GM12878 (cell line): ENCODE data around the gene SYNGR4. TPM values are rescaled to one million over a fixed set of nuclear protein-coding genes. Genes with fewer than 3 reads are reported as not detected.
A peak's percentile ranks its signal among the peaks of the same experiment; 100 is the strongest.

Experiments
- ASH2L ChIP-seq: fragments of 300-600, 200-600 bp; sonication (generic); IDR thresholded peaks from 2 replicates; pipeline ENCODE4 v1.6.1; 2017; ENCODE audit warnings: low read depth, mild to moderate bottlenecking, borderline replicate concordance
- ATF7 ChIP-seq: fragments of 450-650 bp; IDR thresholded peaks from 2 replicates; pipeline ENCODE4 v1.6.1; 2016; ENCODE audit warnings: low read depth, mild to moderate bottlenecking
- BHLHE40 ChIP-seq, 2 experiments: fragments of 450-650 bp in 1 of 2; IDR thresholded peaks; 2 replicates each; pipeline ENCODE4 v1.6.1; 2011 to 2017; ENCODE audit warnings: low read depth in 2 of 2, borderline replicate concordance in 1 of 2, improper control_type of control experiment in 1 of 2, low read length in 1 of 2, mild to moderate bottlenecking in 1 of 2
- BMI1 ChIP-seq: fragments of 450-650 bp; IDR thresholded peaks from 2 replicates; pipeline ENCODE4 v1.6.1; 2016; ENCODE audit warnings: mild to moderate bottlenecking, moderate library complexity, borderline replicate concordance
- BRCA1 ChIP-seq: IDR thresholded peaks from 2 replicates; pipeline ENCODE4 v1.6.1; 2011; ENCODE audit warnings: low read depth, low read length, improper control_type of control experiment
- ETV6 ChIP-seq, 2 experiments: fragments of 450-650 bp in 1 of 2; IDR thresholded peaks in 1 of 2; conservative IDR thresholded peaks in 1 of 2; 2 replicates each; pipeline ENCODE4 v1.6.1; 2014; ENCODE audit warnings: antibody characterized with exemption in 1 of 2, borderline replicate concordance in 1 of 2, low read depth in 1 of 2, mild to moderate bottlenecking in 1 of 2, moderate library complexity in 1 of 2
- EZH2 ChIP-seq: IDR thresholded peaks from 2 replicates; pipeline ENCODE4 v1.6.1; 2012; ENCODE audit warnings: low read depth, mild to moderate bottlenecking, control low read depth, inconsistent platforms, low read length, borderline replicate concordance; ENCODE audit not compliant: control insufficient read depth
- FOS ChIP-seq: IDR thresholded peaks from 3 replicates; pipeline ENCODE4 v1.6.1; 2011; ENCODE audit warnings: borderline replicate concordance; ENCODE audit not compliant: insufficient read length; ENCODE audit errors: extremely low read depth
- GATAD2B ChIP-seq: fragments of 450-650 bp; conservative IDR thresholded peaks from 2 replicates; pipeline ENCODE4 v1.6.1; 2017; ENCODE audit warnings: low read depth, mild to moderate bottlenecking, moderate library complexity
- MXI1 ChIP-seq: fragments of 150-350 bp; IDR thresholded peaks from 2 replicates; pipeline ENCODE4 v1.6.1; 2011; ENCODE audit warnings: low read depth, mild to moderate bottlenecking, inconsistent platforms, low read length, improper control_type of control experiment
- MYC ChIP-seq: IDR thresholded peaks from 2 replicates; pipeline ENCODE4 v1.6.1; 2011; ENCODE audit warnings: mild to moderate bottlenecking, low read length, moderate library complexity, inconsistent platforms; ENCODE audit not compliant: insufficient read depth, insufficient replicate concordance, insufficient read length, severe bottlenecking
- NFIC ChIP-seq: IDR thresholded peaks from 2 replicates; pipeline ENCODE4 v1.6.1; 2012; ENCODE audit warnings: low read depth, mild to moderate bottlenecking, inconsistent platforms, low read length, moderate library complexity
- NFYA ChIP-seq: IDR thresholded peaks from 2 replicates; pipeline ENCODE4 v1.6.1; 2011; ENCODE audit warnings: low read depth, mild to moderate bottlenecking, low read length, improper control_type of control experiment, borderline replicate concordance
- NR2C2 ChIP-seq: IDR thresholded peaks from 2 replicates; pipeline ENCODE4 v1.6.1; 2011; ENCODE audit warnings: borderline replicate concordance, low read depth; ENCODE audit not compliant: control insufficient read depth, insufficient read length
- NR2F1 ChIP-seq: fragments of 450-650 bp; conservative IDR thresholded peaks from 2 replicates; pipeline ENCODE4 v1.6.1; 2017; ENCODE audit warnings: mild to moderate bottlenecking
- PAX5 ChIP-seq: IDR thresholded peaks from 2 replicates; pipeline ENCODE4 v1.6.1; 2011; ENCODE audit warnings: low read depth, low read length, borderline replicate concordance
- RUNX3 ChIP-seq: IDR thresholded peaks from 2 replicates; pipeline ENCODE4 v1.6.1; 2012; ENCODE audit warnings: low read length, inconsistent platforms
- SMARCA5 ChIP-seq: fragments of 450-650 bp; IDR thresholded peaks from 2 replicates; pipeline ENCODE4 v1.6.1; 2017; ENCODE audit warnings: mild to moderate bottlenecking
- SPI1 ChIP-seq: IDR thresholded peaks from 2 replicates; pipeline ENCODE4 v1.6.1; 2011; ENCODE audit warnings: low read depth, mild to moderate bottlenecking, low read length, moderate library complexity, borderline replicate concordance; ENCODE audit not compliant: insufficient read depth
- SREBF1 ChIP-seq: IDR thresholded peaks from 2 replicates; pipeline ENCODE4 v1.6.1; 2012; ENCODE audit warnings: mild to moderate bottlenecking, low read length
- YBX1 ChIP-seq: fragments of 450-650 bp; IDR thresholded peaks from 2 replicates; pipeline ENCODE4 v1.6.1; 2016; ENCODE audit warnings: antibody characterized with exemption
- ZNF217 ChIP-seq: fragments of 450-650 bp; IDR thresholded peaks from 2 replicates; pipeline ENCODE4 v1.6.1; 2017; ENCODE audit warnings: antibody characterized with exemption, mild to moderate bottlenecking
- polyA plus RNA-seq, 11 experiments: library from polyadenylated mRNA; depleted of rRNA in 4 of 11; unstranded in 6 of 11; stranded (reverse) in 5 of 11; fragments of >200 nt; fragmentation: Nextera tagmentation in 4 of 11; fragmentation: Illumina TruSeq in 1 of 11; extraction: Ambion mirVana in 4 of 11; extraction: Trizol in 1 of 11; gene quantifications; 1 replicate in 1 of 11; 2 replicates in 10 of 11; pipeline versions ENCODE4 v1.2.1 to v1.2.3, GENCODE V29; 2011 to 2016; ENCODE audit warnings: inconsistent platforms in 2 of 11, missing spikeins in 2 of 11, low read depth in 1 of 11
- total RNA-seq, 4 experiments: library from RNA; depleted of rRNA in 3 of 4; stranded (reverse); fragments of >200 nt in 3 of 4; fragmentation: Illumina TruSeq in 1 of 4; extraction: Trizol in 1 of 4; gene quantifications; 2 replicates each; pipeline versions ENCODE4 v1.2.1 to v1.2.3, GENCODE V29; 2013 to 2021
- TF ChIP-seq, protein P1 (sequence below): fragments of 450-650 bp; formaldehyde crosslinking; IDR thresholded peaks from 2 replicates; pipeline ENCODE4 v1.4.0; 2022; ENCODE audit warnings: mild to moderate bottlenecking, moderate library complexity
- TF ChIP-seq, protein P2 (sequence below): fragments of 450-650 bp; IDR thresholded peaks from 2 replicates; pipeline ENCODE4 v1.6.1; 2017; ENCODE audit warnings: low read depth, mild to moderate bottlenecking, moderate library complexity
- TF ChIP-seq, protein P3 (sequence below): IDR thresholded peaks from 2 replicates; pipeline ENCODE4 v1.6.1; 2012; ENCODE audit warnings: low read depth, low read length, improper control_type of control experiment

SYNGR4 gene
- total and polyA plus RNA-seq, 10 of the 15 experiments (the other 5 are each of a cell fraction or from before 2014, with no cell fraction given), result 0.08 to 0.72 (median 0.17) TPM; not detected in 6

DNA sequence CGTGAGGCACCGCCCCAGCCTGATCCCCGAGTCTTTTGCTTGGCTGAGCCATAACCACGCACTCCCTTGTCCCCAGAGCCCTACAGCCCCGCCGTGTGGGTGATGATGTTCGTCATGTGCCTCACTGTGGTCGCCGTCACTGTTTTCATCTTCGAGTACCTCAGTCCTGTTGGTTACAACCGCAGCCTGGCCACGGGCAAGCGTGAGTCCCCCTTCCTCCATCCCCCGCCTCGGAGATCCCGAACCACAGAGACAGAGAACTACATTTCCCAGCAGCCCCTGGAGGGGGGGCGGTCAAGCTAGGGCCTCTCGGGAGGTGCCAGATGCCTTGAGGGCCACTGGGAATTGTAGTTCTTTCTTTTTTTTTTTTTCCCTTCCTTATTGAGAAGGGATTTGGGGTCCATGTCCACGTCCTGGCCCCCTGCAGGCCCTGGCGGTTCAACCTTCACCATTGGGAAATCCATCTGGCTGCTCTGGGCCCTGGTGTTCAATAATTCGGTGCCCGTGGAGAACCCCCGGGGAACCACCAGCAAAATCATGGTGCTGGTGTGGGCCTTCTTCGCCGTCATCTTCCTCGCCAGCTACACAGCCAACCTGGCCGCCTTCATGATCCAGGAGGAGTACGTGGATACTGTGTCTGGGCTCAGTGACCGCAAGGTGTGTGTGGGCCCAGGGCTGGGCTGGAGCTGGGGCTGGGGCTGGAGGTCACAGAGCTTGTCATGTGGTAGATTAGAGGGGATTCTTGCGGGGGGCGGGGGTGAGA lies 55.2 kb downstream of the SYNGR4 start (continued):
- TF ChIP-seq, protein P1, sequence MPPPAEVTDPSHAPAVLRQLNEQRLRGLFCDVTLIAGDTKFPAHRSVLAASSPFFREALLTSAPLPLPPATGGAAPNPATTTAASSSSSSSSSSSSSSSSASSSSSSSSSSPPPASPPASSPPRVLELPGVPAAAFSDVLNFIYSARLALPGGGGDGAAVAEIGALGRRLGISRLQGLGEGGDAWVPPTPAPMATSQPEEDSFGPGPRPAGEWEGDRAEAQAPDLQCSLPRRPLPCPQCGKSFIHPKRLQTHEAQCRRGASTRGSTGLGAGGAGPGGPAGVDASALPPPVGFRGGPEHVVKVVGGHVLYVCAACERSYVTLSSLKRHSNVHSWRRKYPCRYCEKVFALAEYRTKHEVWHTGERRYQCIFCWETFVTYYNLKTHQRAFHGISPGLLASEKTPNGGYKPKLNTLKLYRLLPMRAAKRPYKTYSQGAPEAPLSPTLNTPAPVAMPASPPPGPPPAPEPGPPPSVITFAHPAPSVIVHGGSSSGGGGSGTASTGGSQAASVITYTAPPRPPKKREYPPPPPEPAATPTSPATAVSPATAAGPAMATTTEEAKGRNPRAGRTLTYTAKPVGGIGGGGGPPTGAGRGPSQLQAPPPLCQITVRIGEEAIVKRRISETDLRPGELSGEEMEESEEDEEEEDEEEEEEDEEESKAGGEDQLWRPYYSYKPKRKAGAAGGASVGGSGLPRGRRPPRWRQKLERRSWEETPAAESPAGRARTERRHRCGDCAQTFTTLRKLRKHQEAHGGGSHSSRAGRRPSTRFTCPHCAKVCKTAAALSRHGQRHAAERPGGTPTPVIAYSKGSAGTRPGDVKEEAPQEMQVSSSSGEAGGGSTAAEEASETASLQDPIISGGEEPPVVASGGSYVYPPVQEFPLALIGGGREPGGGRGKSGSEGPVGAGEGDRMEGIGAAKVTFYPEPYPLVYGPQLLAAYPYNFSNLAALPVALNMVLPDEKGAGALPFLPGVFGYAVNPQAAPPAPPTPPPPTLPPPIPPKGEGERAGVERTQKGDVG (CRISPR knock-in tag), result no peak
- no peak; the same call in 1 of the 2 replicates for TF ChIP-seq SMARCA5
- no peak for TF ChIP-seq NFYA
- TF ChIP-seq YBX1, result no peak
- TF ChIP-seq SREBF1, result peak; percentile 78
- no peak for TF ChIP-seq MYC
- peak; percentile 9; the same call in 1 of the 2 replicates for TF ChIP-seq SPI1
- TF ChIP-seq FOS, result no peak
- no peak for TF ChIP-seq BRCA1
- TF ChIP-seq, protein P2, sequence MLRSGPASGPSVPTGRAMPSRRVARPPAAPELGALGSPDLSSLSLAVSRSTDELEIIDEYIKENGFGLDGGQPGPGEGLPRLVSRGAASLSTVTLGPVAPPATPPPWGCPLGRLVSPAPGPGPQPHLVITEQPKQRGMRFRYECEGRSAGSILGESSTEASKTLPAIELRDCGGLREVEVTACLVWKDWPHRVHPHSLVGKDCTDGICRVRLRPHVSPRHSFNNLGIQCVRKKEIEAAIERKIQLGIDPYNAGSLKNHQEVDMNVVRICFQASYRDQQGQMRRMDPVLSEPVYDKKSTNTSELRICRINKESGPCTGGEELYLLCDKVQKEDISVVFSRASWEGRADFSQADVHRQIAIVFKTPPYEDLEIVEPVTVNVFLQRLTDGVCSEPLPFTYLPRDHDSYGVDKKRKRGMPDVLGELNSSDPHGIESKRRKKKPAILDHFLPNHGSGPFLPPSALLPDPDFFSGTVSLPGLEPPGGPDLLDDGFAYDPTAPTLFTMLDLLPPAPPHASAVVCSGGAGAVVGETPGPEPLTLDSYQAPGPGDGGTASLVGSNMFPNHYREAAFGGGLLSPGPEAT, result peak; percentile 36; the same call in 1 of the 2 replicates
- no peak for TF ChIP-seq BMI1
- no peak for TF ChIP-seq MXI1
- TF ChIP-seq NR2F1, result no peak
- no peak for TF ChIP-seq NFIC
- peak; percentile 48; the same call in 1 of the 2 replicates for TF ChIP-seq PAX5
- no peak for TF ChIP-seq ATF7
- TF ChIP-seq EZH2, result no peak
- no peak for TF ChIP-seq NR2C2
- no peak for TF ChIP-seq GATAD2B
- no peak for TF ChIP-seq ETV6 (conservative IDR thresholded peaks at IDR 0.05 in 1 of 2, IDR thresholded peaks at IDR 0.05 in 1 of 2; ENCODE audit: borderline replicate concordance in 1 of 2, low read depth in 1 of 2)
- TF ChIP-seq BHLHE40 (IDR thresholded peaks at IDR 0.05; ENCODE audit: borderline replicate concordance in 1 of 2, low read depth in 2 of 2, low read length in 1 of 2), result peak; percentile 84 to 93
- peak; percentile 84 for TF ChIP-seq RUNX3
- TF ChIP-seq, protein P3, sequence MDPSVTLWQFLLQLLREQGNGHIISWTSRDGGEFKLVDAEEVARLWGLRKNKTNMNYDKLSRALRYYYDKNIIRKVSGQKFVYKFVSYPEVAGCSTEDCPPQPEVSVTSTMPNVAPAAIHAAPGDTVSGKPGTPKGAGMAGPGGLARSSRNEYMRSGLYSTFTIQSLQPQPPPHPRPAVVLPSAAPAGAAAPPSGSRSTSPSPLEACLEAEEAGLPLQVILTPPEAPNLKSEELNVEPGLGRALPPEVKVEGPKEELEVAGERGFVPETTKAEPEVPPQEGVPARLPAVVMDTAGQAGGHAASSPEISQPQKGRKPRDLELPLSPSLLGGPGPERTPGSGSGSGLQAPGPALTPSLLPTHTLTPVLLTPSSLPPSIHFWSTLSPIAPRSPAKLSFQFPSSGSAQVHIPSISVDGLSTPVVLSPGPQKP, result no peak
- no peak for TF ChIP-seq ZNF217
- TF ChIP-seq ASH2L, result no peak
